ENCODE measurements around the gene PRKN. TPM values are rescaled to one million over a fixed set of nuclear protein-coding genes. Genes with fewer than 3 reads are reported as not detected.

The PRKN gene
- total and polyA plus RNA-seq, 2 donors (not counting 3 experiments of a cell fraction or from before 2014, with no cell fraction given), result 0.06 TPM; not detected in 1

DNA sequence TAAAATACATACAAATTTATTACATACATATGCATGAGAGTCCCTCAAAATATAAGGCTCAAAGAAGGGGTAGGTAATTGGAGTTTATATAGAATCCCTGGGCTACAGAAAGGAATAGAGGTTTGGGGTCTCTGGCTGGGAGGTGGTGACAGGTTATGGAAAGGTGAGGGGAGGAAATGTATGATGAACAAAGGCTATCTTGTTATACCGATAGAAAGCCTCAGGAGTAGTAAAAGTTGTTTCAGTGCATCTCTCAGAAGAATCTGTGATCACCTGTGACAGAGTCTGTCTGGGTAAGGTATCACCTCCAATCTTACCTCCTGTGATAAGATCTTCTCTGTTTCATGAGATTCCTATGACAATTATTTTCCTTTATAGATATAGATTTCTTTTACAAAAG lies 1200.8 kb downstream of the PRKN start:
- CTCF ChIA-PET, result no interaction called here
- dilution Hi-C loops (cut with MboI; ENCODE audit: extremely low pct_ligation_motif_present, low sequenced_read_pairs), result no loop called here
- Histone ChIP-seq H3K9me3 (replicated peaks; ENCODE audit: control insufficient read depth, insufficient read depth, low read length) (no peaks in the 10 kb centered on the region), H3K27ac (ENCODE audit: insufficient read depth, low read depth, low read length) (no peak overlapping the region), H3K9me1 (replicated peaks; ENCODE audit: control insufficient read depth, extremely low read depth, insufficient read depth, low read length) (no peaks in the 10 kb centered on the region), H3K27me3 (ENCODE audit: control insufficient read depth in 2 of 2, insufficient read depth in 2 of 2, low read length in 2 of 2) (no peaks in the 10 kb centered on the region), H3K4me1 (ENCODE audit: control insufficient read depth, extremely low read depth, insufficient read depth, low read length) (no peaks in the 10 kb centered on the region), H3K36me3 (ENCODE audit: control insufficient read depth in 2 of 2, extremely low read depth in 1 of 2, insufficient read depth in 2 of 2, low read length in 2 of 2) (no peaks in the 10 kb centered on the region), H3K79me2 (ENCODE audit: control insufficient read depth, insufficient read depth, low read length) (no peaks in the 10 kb centered on the region), H3K4me2 (ENCODE audit: insufficient read depth, low read length) (no peak overlapping the region), H4K20me1 (replicated peaks; ENCODE audit: control insufficient read depth, extremely low read depth, insufficient read depth, low read length) (no peaks in the 10 kb centered on the region), H2AFZ (ENCODE audit: low read depth, low read length) (no peak overlapping the region), H3K4me3 (replicated peaks in 1 of 3; ENCODE audit: insufficient read depth in 1 of 3, low read depth in 1 of 3, low read length in 3 of 3) (no peak overlapping the region), H3K9ac (replicated peaks; ENCODE audit: extremely low read depth, insufficient read depth, low read length) (no peak overlapping the region)
- TF ChIP-seq, protein P1, sequence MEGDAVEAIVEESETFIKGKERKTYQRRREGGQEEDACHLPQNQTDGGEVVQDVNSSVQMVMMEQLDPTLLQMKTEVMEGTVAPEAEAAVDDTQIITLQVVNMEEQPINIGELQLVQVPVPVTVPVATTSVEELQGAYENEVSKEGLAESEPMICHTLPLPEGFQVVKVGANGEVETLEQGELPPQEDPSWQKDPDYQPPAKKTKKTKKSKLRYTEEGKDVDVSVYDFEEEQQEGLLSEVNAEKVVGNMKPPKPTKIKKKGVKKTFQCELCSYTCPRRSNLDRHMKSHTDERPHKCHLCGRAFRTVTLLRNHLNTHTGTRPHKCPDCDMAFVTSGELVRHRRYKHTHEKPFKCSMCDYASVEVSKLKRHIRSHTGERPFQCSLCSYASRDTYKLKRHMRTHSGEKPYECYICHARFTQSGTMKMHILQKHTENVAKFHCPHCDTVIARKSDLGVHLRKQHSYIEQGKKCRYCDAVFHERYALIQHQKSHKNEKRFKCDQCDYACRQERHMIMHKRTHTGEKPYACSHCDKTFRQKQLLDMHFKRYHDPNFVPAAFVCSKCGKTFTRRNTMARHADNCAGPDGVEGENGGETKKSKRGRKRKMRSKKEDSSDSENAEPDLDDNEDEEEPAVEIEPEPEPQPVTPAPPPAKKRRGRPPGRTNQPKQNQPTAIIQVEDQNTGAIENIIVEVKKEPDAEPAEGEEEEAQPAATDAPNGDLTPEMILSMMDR (IDR thresholded peaks at IDR 0.05; ENCODE audit: extremely low read depth in 1 of 2, insufficient read depth in 1 of 2, low read depth in 1 of 2, low read length in 2 of 2), result no peak
- TF ChIP-seq FOS (IDR thresholded peaks at IDR 0.05; ENCODE audit: borderline replicate concordance, insufficient read depth, low read length), result no peak
- TF ChIP-seq MYC (IDR thresholded peaks at IDR 0.05; ENCODE audit: low read depth, low read length), result no peak
- TF ChIP-seq EZH2 (IDR thresholded peaks at IDR 0.05; ENCODE audit: borderline replicate concordance, low read depth, low read length, severe bottlenecking), result no peak
- no peak for TF ChIP-seq POLR2AphosphoS5 (IDR thresholded peaks at IDR 0.05; ENCODE audit: insufficient read depth, low read depth, low read length)
- TF ChIP-seq, protein P2, sequence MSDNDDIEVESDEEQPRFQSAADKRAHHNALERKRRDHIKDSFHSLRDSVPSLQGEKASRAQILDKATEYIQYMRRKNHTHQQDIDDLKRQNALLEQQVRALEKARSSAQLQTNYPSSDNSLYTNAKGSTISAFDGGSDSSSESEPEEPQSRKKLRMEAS (IDR thresholded peaks at IDR 0.05; ENCODE audit: insufficient read depth, insufficient read length), result no peak
- TF ChIP-seq JUN (IDR thresholded peaks at IDR 0.05; ENCODE audit: borderline replicate concordance, insufficient read depth, insufficient read length, low read depth), result no peak
- no peak for TF ChIP-seq GATA2 (IDR thresholded peaks at IDR 0.05; ENCODE audit: insufficient read depth, insufficient read length, low read depth, low read length)
- no peak for TF ChIP-seq POLR2A (IDR thresholded peaks at IDR 0.05; ENCODE audit: low read depth, low read length)
- DNase-seq (ENCODE audit: low read depth, low spot score) (no peak), FAIRE-seq (no peak)
- no TSS peak for BruUV-seq (replicated peaks)
- POLR2A ChIA-PET, result no interaction called here
- intact Hi-C loops (cut with micrococcal nuclease), result no loop called here

All from endothelial cell of umbilical vein (primary cell).